HG02759 (cell line): ENCODE results near the gene ACSS3.
"Not testable (repeated sequence)": the region's sequence is repeated elsewhere in the genome, so short reads cannot be mapped to it uniquely, and the experiment has no call there.

ENCODE experiments used
- ATAC-seq: cut with Tn5 transposase; IDR thresholded peaks from one replicate; pipeline ENCODE4 v1.9.1; 2021; ENCODE audit warnings: mild to moderate bottlenecking, moderate library complexity; ENCODE audit not compliant: unreplicated experiment

ACSS3 gene

GRCh38 chr12:81094718-81095360 is 17.0 kb downstream of the ACSS3 start:
- no peak for ATAC-seq

GRCh38 chr12:81095501-81096232 is 17.8 kb downstream of the ACSS3 start:
- no peak for ATAC-seq

DNA sequence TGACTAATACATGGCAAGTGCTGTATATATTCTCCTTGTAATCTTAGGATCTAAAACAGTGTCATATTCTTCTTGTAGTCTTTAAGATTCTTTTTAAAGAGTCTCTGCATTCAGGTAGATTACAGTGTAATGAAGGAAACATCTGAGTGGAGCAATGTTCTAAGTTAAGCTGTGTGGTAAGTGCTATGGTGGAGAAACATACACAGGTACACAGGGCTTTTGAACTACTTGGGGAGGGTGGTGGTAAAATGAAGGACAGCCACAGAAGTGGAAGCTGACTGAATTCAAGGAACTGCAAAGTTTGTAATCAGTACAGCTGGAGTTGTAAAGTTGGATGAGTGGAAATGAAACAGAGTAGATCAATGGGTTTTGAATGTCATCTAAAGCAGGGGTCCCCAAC is 27.8 kb downstream of the ACSS3 start:
- ATAC-seq = no peak

GRCh38 chr12:81114226-81114625 is 36.3 kb downstream of the ACSS3 start:
- ATAC-seq = no peak

GRCh38 chr12:81119069-81119468 is 41.2 kb downstream of the ACSS3 start:
- not testable (repeated sequence) for ATAC-seq

DNA sequence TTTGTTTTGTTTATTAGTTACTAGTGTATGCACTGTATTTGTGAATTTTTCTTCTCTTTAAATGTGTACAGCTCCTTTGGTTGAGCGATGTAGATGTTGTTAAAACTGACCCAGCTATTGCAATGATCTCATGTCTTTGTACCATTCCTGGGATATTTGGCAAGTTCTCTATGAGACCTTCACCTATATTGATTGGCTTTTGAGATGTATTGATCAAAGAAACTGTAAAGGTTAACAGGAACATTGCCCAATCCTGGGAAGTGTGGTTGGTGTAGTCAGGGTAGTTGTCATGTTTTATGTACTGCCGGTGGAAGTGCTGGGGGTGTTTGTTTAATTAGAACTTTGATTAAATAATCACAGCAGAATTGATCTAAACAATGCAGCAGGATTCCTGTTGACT is 43.1 kb downstream of the ACSS3 start:
- no peak for ATAC-seq

GRCh38 chr12:81123611-81124010 is 45.7 kb downstream of the ACSS3 start:
- no peak for ATAC-seq

DNA sequence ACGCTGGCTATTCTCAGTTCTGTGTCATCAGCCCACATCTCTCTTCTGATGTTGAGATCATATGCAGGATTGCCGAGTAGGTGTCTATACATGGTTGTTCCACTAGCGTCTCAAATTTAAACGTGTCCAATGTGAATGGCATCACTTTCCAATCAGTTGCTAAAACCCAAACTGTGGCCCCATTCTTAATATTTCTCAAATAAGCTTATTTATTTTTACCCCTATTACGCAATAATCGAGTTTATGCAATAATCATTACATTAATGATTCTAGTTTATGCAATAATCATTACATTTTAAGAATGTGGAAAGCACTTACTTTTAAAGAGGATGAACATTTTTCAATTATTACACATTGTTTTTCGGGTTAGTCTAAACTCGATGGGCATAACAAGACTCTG is 47.8 kb downstream of the ACSS3 start:
- ATAC-seq = no peak

- peak; percentile 99 for ATAC-seq
Measured at GRCh38 chr12:81128930-81129554, 51.2 kb downstream of the ACSS3 start.

- no peak for ATAC-seq
Measured at GRCh38 chr12:81136519-81136918, 58.6 kb downstream of the ACSS3 start.

DNA sequence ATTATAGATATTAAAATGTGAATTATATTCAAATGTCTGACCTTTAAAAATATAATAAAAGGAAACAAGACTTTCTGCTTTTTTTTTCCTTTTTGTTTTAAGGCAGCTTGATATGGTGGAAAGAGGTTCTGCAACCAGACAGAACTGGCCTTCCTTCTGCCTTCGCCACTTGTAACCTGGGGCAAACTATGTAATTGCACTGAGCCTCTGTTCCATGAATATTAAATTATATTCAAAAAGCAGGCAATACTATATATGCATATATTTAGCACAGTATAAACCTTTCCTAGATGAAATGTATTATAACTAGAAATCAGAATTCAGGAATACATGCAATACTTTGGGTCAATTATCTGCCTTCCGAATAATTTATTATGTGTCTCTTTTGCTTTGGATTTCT is 59.9 kb downstream of the ACSS3 start:
- ATAC-seq = no peak

DNA sequence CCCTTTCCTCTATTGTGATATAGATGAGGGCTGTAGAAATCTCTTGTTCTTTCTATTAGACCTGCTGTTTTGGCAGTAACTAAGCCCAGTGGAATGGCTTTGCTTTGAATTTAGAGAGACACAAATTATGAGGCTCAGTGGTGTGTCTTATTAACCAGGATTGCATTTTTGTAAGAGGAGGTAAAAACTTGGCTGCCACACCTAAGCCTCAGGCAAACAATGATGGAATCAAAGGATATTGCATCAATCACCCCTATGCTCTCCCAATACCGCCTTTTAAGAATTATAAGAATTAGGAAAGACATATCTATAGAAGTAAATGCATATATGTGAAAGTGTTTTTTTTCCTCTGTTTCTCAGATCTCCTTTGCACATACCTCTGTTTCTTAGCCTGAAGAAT is 63.3 kb downstream of the ACSS3 start:
- ATAC-seq = no peak

GRCh38 chr12:81143057-81143456 is 65.2 kb downstream of the ACSS3 start:
- no peak for ATAC-seq

DNA sequence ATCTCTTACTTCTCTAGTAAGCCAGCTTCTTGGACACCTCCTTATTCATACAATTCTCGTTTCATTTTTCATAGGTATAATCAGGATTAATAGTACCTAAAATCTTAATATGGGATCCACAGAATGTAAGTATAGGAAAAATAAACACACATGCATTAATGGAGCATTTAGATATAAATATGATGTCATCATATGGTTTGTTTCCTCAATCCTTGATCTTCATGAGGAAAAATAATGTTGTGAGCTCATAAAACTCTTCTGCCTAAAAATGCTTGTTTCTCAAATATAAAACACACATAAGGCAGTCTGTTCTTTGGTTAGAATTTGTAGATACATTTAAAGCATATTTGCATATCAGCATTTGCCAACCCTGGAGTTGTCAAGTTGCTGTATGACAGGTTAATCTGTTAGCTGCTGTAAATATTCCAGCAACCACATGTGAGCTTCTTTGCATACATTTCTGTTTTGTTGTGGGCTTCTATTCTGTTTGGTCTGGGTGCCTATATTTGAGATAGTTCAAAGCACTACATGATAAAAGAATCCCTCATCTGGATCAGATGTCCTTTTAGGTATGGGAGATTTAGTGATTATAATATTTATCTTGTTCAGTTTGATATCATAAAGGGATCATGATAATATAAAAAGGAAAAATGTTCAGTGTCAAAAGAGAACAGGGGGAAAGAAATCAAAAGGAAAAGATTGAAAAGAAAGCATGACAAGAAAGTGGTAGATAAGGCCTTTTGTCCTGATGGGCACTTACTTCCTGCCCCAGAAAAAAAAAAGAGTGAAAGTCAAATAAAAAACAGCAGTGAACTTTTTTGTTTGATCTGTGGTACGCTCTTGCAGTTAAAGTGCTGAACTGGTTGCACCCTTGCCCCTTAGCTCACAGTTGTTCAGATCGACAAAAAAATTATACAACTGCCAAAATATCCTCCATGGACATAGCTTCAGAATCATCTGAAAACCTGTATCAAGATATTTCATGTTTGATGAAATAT is 68.6 kb downstream of the ACSS3 start:
- no peak for ATAC-seq

DNA sequence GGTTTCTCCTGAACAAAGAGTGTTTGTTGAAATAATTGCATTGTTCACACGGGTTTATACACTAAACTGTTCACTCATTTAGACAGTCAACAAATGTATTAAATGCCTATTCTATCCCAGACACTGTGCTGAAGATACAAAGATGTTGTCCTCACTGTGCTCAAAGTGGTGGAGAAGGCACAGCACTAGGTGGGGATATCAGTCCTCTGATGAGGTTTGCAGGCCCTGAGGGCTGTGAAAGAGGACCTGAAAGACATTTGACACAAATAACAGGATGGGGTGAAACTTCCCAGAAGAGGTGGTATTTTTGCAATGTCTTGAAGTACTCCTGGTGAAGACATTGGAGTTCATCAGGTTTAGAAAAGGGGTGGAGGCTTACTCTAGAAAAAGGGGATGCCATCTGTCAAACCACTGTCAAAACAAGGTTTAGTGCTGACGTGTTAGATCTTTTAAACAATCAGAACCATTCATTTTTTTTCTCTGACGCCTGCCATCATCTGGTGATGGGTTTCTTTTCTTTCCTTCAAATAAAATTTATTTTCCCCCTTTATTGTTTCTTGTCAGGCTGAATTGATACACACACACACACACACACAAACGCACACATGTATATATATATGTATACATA is 69.5 kb downstream of the ACSS3 start:
- ATAC-seq = no peak

DNA sequence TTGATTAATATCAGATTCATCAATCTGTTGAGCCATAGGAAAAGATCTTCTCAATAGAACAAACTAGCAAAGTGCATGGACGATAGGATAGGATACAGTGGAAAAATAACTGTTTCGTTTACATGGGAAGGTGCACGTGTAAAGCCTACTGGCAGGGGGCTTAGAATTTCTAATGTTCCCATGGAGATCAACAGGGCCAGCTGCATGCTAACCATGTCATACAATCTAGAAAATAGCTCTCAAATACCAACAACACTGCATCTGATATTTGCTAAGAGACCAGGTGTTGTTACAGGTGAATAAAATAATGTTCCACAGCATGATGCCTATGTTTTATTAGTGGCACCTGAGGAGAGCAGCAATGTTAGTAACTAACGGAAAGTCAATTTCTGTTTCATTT is 72.5 kb downstream of the ACSS3 start:
- ATAC-seq = no peak

DNA sequence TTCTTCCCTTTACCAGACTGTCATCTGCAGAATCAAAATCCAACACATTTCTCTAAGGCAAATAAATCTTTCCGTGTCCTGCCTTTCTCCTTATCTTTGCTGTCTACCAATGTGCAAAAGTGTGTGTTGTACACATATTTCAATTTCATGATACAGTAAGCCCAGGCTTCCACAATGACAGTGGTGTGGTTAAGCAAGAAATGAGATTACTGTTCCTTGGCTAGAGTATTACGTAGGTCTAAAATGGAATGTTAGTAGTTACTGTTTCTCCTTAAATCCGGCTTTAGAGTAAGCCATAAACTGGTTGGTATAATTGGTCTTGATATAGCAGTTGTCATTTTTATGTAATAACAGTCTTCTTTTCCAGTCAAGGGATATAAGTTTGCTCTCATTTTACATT is 82.0 kb downstream of the ACSS3 start:
- no peak for ATAC-seq

- no peak for ATAC-seq
Measured at GRCh38 chr12:81161680-81162079, 83.8 kb downstream of the ACSS3 start.

- ATAC-seq = no peak
Measured at GRCh38 chr12:81162391-81163136, 84.7 kb downstream of the ACSS3 start.

DNA sequence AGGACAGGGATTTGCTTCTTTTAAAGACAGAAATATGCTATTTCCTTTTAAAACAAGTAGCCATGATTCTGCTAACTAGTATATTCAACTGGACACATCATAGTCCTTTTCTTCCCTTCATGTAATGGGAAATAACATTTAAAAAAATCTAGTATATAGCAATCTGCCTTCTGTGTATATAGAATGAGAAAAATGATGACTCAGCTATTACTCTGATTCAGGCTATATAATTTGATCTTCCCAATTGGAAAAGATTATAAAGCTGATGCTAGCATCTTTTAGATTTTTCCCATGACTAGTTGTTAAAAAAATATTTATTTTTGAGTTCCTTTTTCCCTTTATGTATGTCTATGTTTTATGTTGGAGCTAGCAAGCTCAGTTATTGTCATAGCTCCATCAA is 86.9 kb downstream of the ACSS3 start:
- ATAC-seq = no peak
